H1 (cell line): Measurements from ENCODE around the gene NIM1K. TPM values are rescaled to one million over a fixed set of nuclear protein-coding genes. Genes with fewer than 3 reads are reported as not detected.

Experiments used
- CTCF ChIA-PET: fragments of 300-600 bp; sonication (Branson Sonifier 250); formaldehyde crosslinking; loops from one replicate; lab custom pipeline; 2021; ENCODE audit not compliant: partially characterized antibody; lab: Charles Lee
- POLR2A ChIA-PET: fragments of 300-600 bp; sonication (Branson Sonifier 250); formaldehyde crosslinking; loops from one replicate; lab custom pipeline; 2021; ENCODE audit warnings: inconsistent platforms; ENCODE audit not compliant: partially characterized antibody; lab: Charles Lee
- DNase-seq, 2 experiments: peaks; one replicate each; pipeline versions ENCODE4 v3.0.0 to v3.0.0-alpha.2; 2010 to 2022; ENCODE audit warnings: low spot score in 2 of 2, low read depth in 1 of 2, mixed read lengths in 1 of 2
- FAIRE-seq: peaks from 2 replicates; lab custom pipeline; 2011; peaks lifted over from hg19 to GRCh38; lab: Jason Lieb, UNC
- H2AFZ ChIP-seq: 2 replicates; pipeline ENCODE4 v1.8.1; 2012; ENCODE audit warnings: low read length, inconsistent platforms
- H2AK5ac ChIP-seq: 2 replicates; pipeline ENCODE4 v1.6.1; 2013; ENCODE audit warnings: low read depth, low read length
- H2BK120ac ChIP-seq: replicated peaks from 2 replicates; pipeline ENCODE3; 2013; ENCODE audit warnings: low read depth, low read length, inconsistent platforms
- H2BK12ac ChIP-seq: 2 replicates; pipeline ENCODE4 v1.6.1; 2013; ENCODE audit warnings: low read depth, low read length
- H2BK15ac ChIP-seq: 2 replicates; pipeline ENCODE4 v1.6.1; 2013; ENCODE audit warnings: low read length
- H2BK20ac ChIP-seq: 2 replicates; pipeline ENCODE4 v1.6.1; 2013; ENCODE audit warnings: low read length
- H2BK5ac ChIP-seq: 2 replicates; pipeline ENCODE4 v1.6.1; 2013; ENCODE audit warnings: low read depth, low read length
- H3K14ac ChIP-seq: 2 replicates; pipeline ENCODE4 v1.6.1; 2013; ENCODE audit warnings: inconsistent platforms; ENCODE audit not compliant: insufficient read length
- H3K18ac ChIP-seq: 2 replicates; pipeline ENCODE4 v1.6.1; 2013; ENCODE audit warnings: low read length; ENCODE audit errors: extremely low read depth
- H3K23ac ChIP-seq: 2 replicates; pipeline ENCODE4 v1.6.1; 2013; ENCODE audit warnings: inconsistent platforms; ENCODE audit not compliant: insufficient read length
- H3K23me2 ChIP-seq: 2 replicates; pipeline ENCODE4 v1.6.1; 2013; ENCODE audit warnings: low read depth, low read length
- H3K27ac ChIP-seq: 2 replicates; pipeline ENCODE4 v1.6.1; 2011; ENCODE audit warnings: low read depth, low read length, inconsistent platforms
- H3K27me3 ChIP-seq, 4 experiments: replicated peaks in 1 of 4; 1 replicate in 1 of 4; 2 replicates in 3 of 4; pipeline versions ENCODE4 v1.6.1 to v1.8.1; 2011 to 2013; ENCODE audit warnings: low read length in 3 of 4, mild to moderate bottlenecking in 3 of 4, inconsistent platforms in 2 of 4, mixed read lengths in 2 of 4, moderate library complexity in 1 of 4; ENCODE audit not compliant: control insufficient read depth in 3 of 4, insufficient read depth in 3 of 4; ENCODE audit errors: extremely low read depth in 1 of 4
- H3K36me3 ChIP-seq, 4 experiments: 2 replicates each; pipeline versions ENCODE4 v1.6.1 to v1.8.1; 2011 to 2013; ENCODE audit warnings: mild to moderate bottlenecking in 4 of 4, low read length in 3 of 4, moderate library complexity in 2 of 4, control low read depth in 1 of 4, inconsistent platforms in 1 of 4; ENCODE audit not compliant: insufficient read depth in 4 of 4, control insufficient read depth in 2 of 4
- H3K4ac ChIP-seq: replicated peaks from 2 replicates; pipeline ENCODE3; 2013; ENCODE audit warnings: low read length, low read depth, mixed read lengths, inconsistent platforms; ENCODE audit not compliant: insufficient read length
- H3K4me1 ChIP-seq, 4 experiments: replicated peaks in 1 of 4; 1 replicate in 1 of 4; 2 replicates in 3 of 4; pipeline versions ENCODE4 v1.6.1 to v1.8.1; 2011 to 2013; ENCODE audit warnings: low read length in 3 of 4, inconsistent platforms in 2 of 4, mixed read lengths in 1 of 4; ENCODE audit not compliant: insufficient read depth in 4 of 4, control insufficient read depth in 3 of 4
- H3K4me2 ChIP-seq, 2 experiments: 2 replicates each; pipeline versions ENCODE4 v1.6.1 to v1.8.1; 2011 to 2013; ENCODE audit warnings: low read depth in 2 of 2, low read length in 2 of 2, control low read depth in 1 of 2, inconsistent platforms in 1 of 2, mild to moderate bottlenecking in 1 of 2; ENCODE audit not compliant: insufficient read depth in 1 of 2
- H3K4me3 ChIP-seq, 4 experiments: fragments of 200-600, 300-600 bp in 1 of 4; sonication (generic), shearing (Covaris generic), sonication (Bioruptor Twin) in 1 of 4; 2 replicates each; pipeline versions ENCODE4 v1.5.1 to v1.8.1; 2011 to 2016; ENCODE audit warnings: low read length in 4 of 4, low read depth in 3 of 4, control low read depth in 2 of 4, inconsistent platforms in 2 of 4, mild to moderate bottlenecking in 2 of 4, mixed read lengths in 1 of 4, moderate library complexity in 1 of 4; ENCODE audit not compliant: insufficient read depth in 2 of 4; ENCODE audit errors: extremely low read depth in 1 of 4
- H3K56ac ChIP-seq: replicated peaks from 2 replicates; pipeline ENCODE3; 2013; ENCODE audit warnings: low read depth, mild to moderate bottlenecking, mixed read lengths, low read length, inconsistent platforms; ENCODE audit not compliant: insufficient read length
- H3K79me1 ChIP-seq: 2 replicates; pipeline ENCODE4 v1.6.1; 2013; ENCODE audit warnings: low read depth, low read length, control low read depth
- H3K79me2 ChIP-seq, 2 experiments: 2 replicates each; pipeline versions ENCODE4 v1.6.1 to v1.8.1; 2012 to 2013; ENCODE audit warnings: low read length in 2 of 2, mild to moderate bottlenecking in 2 of 2, inconsistent platforms in 1 of 2; ENCODE audit not compliant: insufficient read depth in 2 of 2, control insufficient read depth in 1 of 2
- H3K9ac ChIP-seq, 4 experiments: replicated peaks in 1 of 4; 1 replicate in 1 of 4; 2 replicates in 3 of 4; pipeline versions ENCODE4 v1.6.1 to v1.8.1; 2011 to 2013; ENCODE audit warnings: low read depth in 3 of 4, low read length in 3 of 4, control low read depth in 2 of 4, mild to moderate bottlenecking in 2 of 4, moderate library complexity in 2 of 4, inconsistent platforms in 1 of 4; ENCODE audit errors: extremely low read depth in 1 of 4
- H3K9me3 ChIP-seq, 2 experiments: 2 replicates each; pipeline versions ENCODE4 v1.6.1 to v1.8.1; 2012 to 2013; ENCODE audit warnings: mild to moderate bottlenecking in 2 of 2, moderate library complexity in 2 of 2, control low read depth in 1 of 2, inconsistent platforms in 1 of 2, low read depth in 1 of 2, low read length in 1 of 2, mixed read lengths in 1 of 2; ENCODE audit not compliant: insufficient read depth in 2 of 2
- H4K20me1 ChIP-seq, 2 experiments: replicated peaks in 1 of 2; 2 replicates each; pipeline versions ENCODE3 to v1.8.1; 2011 to 2013; ENCODE audit warnings: inconsistent platforms in 2 of 2, low read length in 2 of 2, mild to moderate bottlenecking in 1 of 2; ENCODE audit not compliant: insufficient read depth in 2 of 2, control insufficient read depth in 1 of 2
- H4K5ac ChIP-seq: 2 replicates; pipeline ENCODE4 v1.6.1; 2013; ENCODE audit warnings: low read length, low read depth, mixed read lengths, inconsistent platforms; ENCODE audit not compliant: insufficient read length
- H4K8ac ChIP-seq: 2 replicates; pipeline ENCODE4 v1.8.0; 2013; ENCODE audit warnings: mild to moderate bottlenecking, moderate library complexity, low read length, inconsistent platforms; ENCODE audit not compliant: insufficient read depth; ENCODE audit errors: extremely low read depth
- H4K91ac ChIP-seq: replicated peaks from 2 replicates; pipeline ENCODE3; 2013; ENCODE audit warnings: low read length, mixed read lengths, inconsistent platforms; ENCODE audit not compliant: insufficient read length
- CHD1 ChIP-seq: IDR thresholded peaks from 2 replicates; pipeline ENCODE4 v1.6.1; 2012; ENCODE audit warnings: low read depth, low read length, improper control_type of control experiment
- CREB1 ChIP-seq: IDR thresholded peaks from 2 replicates; pipeline ENCODE4 v1.6.1; 2012; ENCODE audit warnings: inconsistent platforms
- CTBP2 ChIP-seq: IDR thresholded peaks from 2 replicates; pipeline ENCODE4 v1.7.0; 2011; ENCODE audit warnings: borderline replicate concordance, mild to moderate bottlenecking, moderate library complexity, mixed read lengths, low read length; ENCODE audit not compliant: insufficient read depth, insufficient read length
- EGR1 ChIP-seq: IDR thresholded peaks from 2 replicates; pipeline ENCODE4 v1.6.1; 2011; ENCODE audit warnings: low read depth, low read length, borderline replicate concordance
- EP300 ChIP-seq, 2 experiments: IDR thresholded peaks; 1 replicate in 1 of 2; 2 replicates in 1 of 2; pipeline ENCODE4 v1.6.1; 2011 to 2012; ENCODE audit warnings: low read depth in 2 of 2, low read length in 2 of 2, mild to moderate bottlenecking in 2 of 2, borderline replicate concordance in 1 of 2, inconsistent platforms in 1 of 2, moderate library complexity in 1 of 2
- FOSL1 ChIP-seq: IDR thresholded peaks from 2 replicates; pipeline ENCODE4 v1.6.1; 2011; ENCODE audit warnings: mild to moderate bottlenecking, low read depth, low read length, moderate library complexity; ENCODE audit not compliant: insufficient read depth
- GABPA ChIP-seq: IDR thresholded peaks from 2 replicates; pipeline ENCODE4 v1.6.1; 2011; ENCODE audit warnings: mild to moderate bottlenecking, low read length, moderate library complexity, borderline replicate concordance; ENCODE audit not compliant: insufficient read depth
- HDAC2 ChIP-seq, 2 experiments: fragments of 300-600 bp in 1 of 2; sonication (generic) in 1 of 2; IDR thresholded peaks; 2 replicates each; pipeline ENCODE4 v1.6.1; 2011 to 2012; ENCODE audit warnings: low read depth in 2 of 2, low read length in 2 of 2, mild to moderate bottlenecking in 2 of 2, moderate library complexity in 2 of 2, borderline replicate concordance in 1 of 2, inconsistent platforms in 1 of 2
- KDM4A ChIP-seq: IDR thresholded peaks from one replicate; pipeline ENCODE4 v1.7.1; 2012; ENCODE audit warnings: low read depth, mild to moderate bottlenecking, moderate library complexity, low read length, inconsistent platforms; ENCODE audit not compliant: severe bottlenecking
- POU5F1 ChIP-seq: IDR thresholded peaks from 2 replicates; pipeline ENCODE4 v1.6.1; 2011; ENCODE audit warnings: low read depth, mild to moderate bottlenecking, low read length, moderate library complexity
- SRF ChIP-seq: IDR thresholded peaks from 2 replicates; pipeline ENCODE4 v1.6.1; 2011; ENCODE audit warnings: mild to moderate bottlenecking, low read depth, low read length, moderate library complexity
- WGBS, 2 experiments: shearing (Covaris generic) in 1 of 2; methylation state at CpG; one replicate each; pipeline versions ENCODE4 v1.1.6 to v1.1.7; 2013 to 2015; ENCODE audit warnings: low lambda C conversion rate in 2 of 2, mixed read lengths in 2 of 2, inconsistent platforms in 1 of 2, low coverage in 1 of 2, missing lambda C conversion rate in 1 of 2; ENCODE audit not compliant: insufficient replicate concordance in 2 of 2, insufficient coverage in 1 of 2, insufficient read length in 1 of 2; ENCODE audit errors: extremely low coverage in 1 of 2, missing lambda C conversion rate in 1 of 2; 5-methylcytosine and 5-hydroxymethylcytosine counted together
- polyA plus RNA-seq, 7 experiments: library from polyadenylated mRNA; depleted of rRNA in 3 of 7; stranded (reverse) in 5 of 7; unstranded in 2 of 7; fragments of >200 nt in 5 of 7; fragments of 200-250 nt in 2 of 7; gene quantifications; 1 replicate in 5 of 7; 2 replicates in 1 of 7; 4 replicates in 1 of 7; pipeline versions ENCODE4 v1.2.1 to v1.2.3, GENCODE V29; 2011 to 2013; ENCODE audit warnings: missing spikeins in 2 of 7, mixed read lengths in 2 of 7
- total RNA-seq: library from RNA; stranded (reverse); fragmentation: NEBNext Ultra II Directional; extraction: Animal tissue kit (Norgen Biotek cat#: 25700); gene quantifications from 2 replicates; pipeline ENCODE4 v1.2.1, GENCODE V29; 2021
- TF ChIP-seq, protein P1 (sequence below): IDR thresholded peaks from 2 replicates; pipeline ENCODE4 v1.6.1; 2011; ENCODE audit warnings: low read length, improper control_type of control experiment

Gene NIM1K
- total and polyA plus RNA-seq, 2 of the 8 experiments (the other 6 are each of a cell fraction or from before 2014, with no cell fraction given), result not detected

GRCh38 chr5:43154469-43154868 is 37.6 kb upstream of the NIM1K start:
- Histone ChIP-seq H3K36me3 (peaks cover 0 to 2% (median 0%) of the 10 kb centered on the region in 4 experiments; a peak in 3 of 8 replicates), H4K20me1 (peaks cover 0 to 12% of the 10 kb centered on the region in 2 experiments), H3K14ac (no peak overlapping the region), H2AK5ac (no peak overlapping the region), H4K91ac (no peak overlapping the region), H3K4me1 (peaks cover 0 to 3% (median 3%) of the 10 kb centered on the region in 4 experiments; a peak in 4 of 7 replicates), H2BK20ac (no peak overlapping the region), H3K23me2 (no peaks in the 10 kb centered on the region), H3K23ac (no peak overlapping the region), H4K5ac (no peak overlapping the region), H2BK5ac (no peak overlapping the region), H3K79me1 (peaks cover 6% of the 10 kb centered on the region), H3K4me2 (no peak overlapping the region), H2AFZ (no peak overlapping the region), H3K18ac (no peak overlapping the region), H3K9me3 (no peaks in the 10 kb centered on the region), H3K79me2 (peaks cover 0 to 14% of the 10 kb centered on the region in 2 experiments; a peak in 3 of 4 replicates), H2BK120ac (no peak overlapping the region), H3K56ac (no peak overlapping the region), H3K4ac (no peak overlapping the region), H4K8ac (no peak overlapping the region), H3K4me3 (no peak overlapping the region), H2BK15ac (no peak overlapping the region), H3K27ac (no peak overlapping the region), H3K9ac (no peak overlapping the region), H2BK12ac (no peak overlapping the region), H3K27me3 (no peaks in the 10 kb centered on the region)
- WGBS, 2 experiments, result 76% methylated on average over 4 of the region's 4 CpGs; no CpG with 5 or more reads in 1 of the 2 experiments
- DNase-seq (no peak), FAIRE-seq (no peak)
- CTCF ChIA-PET, result interaction anchor here (0.9 to 2.4 kb wide), 6 partner anchors 8 to 25 kb away, joined by 4 to 6 read pairs (median 4); no protein-coding TSS in a partner anchor
- POLR2A ChIA-PET, result interaction anchor here (1.2 kb wide), 1 partner anchor 8 kb away, joined by 3 read pairs; no protein-coding TSS in a partner anchor
- TF ChIP-seq GABPA, result no peak
- TF ChIP-seq CHD1, result no peak
- no peak for TF ChIP-seq HDAC2 (IDR thresholded peaks at IDR 0.05; ENCODE audit: borderline replicate concordance in 1 of 2, low read depth in 2 of 2, low read length in 2 of 2)
- TF ChIP-seq KDM4A, result no peak
- no peak for TF ChIP-seq EP300 (IDR thresholded peaks at IDR 0.05; ENCODE audit: borderline replicate concordance in 1 of 2, low read depth in 2 of 2, low read length in 2 of 2)
- TF ChIP-seq, protein P1, sequence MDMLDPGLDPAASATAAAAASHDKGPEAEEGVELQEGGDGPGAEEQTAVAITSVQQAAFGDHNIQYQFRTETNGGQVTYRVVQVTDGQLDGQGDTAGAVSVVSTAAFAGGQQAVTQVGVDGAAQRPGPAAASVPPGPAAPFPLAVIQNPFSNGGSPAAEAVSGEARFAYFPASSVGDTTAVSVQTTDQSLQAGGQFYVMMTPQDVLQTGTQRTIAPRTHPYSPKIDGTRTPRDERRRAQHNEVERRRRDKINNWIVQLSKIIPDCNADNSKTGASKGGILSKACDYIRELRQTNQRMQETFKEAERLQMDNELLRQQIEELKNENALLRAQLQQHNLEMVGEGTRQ, result no peak
- no peak for TF ChIP-seq CREB1
- no peak for TF ChIP-seq EGR1
- TF ChIP-seq FOSL1, result no peak
- no peak for TF ChIP-seq SRF
- no peak for TF ChIP-seq POU5F1
- no peak for TF ChIP-seq CTBP2
